Ishikawa (cell line): ENCODE results near the gene KRT1.

Experiments used
- CEBPB ChIP-seq: IDR thresholded peaks from 2 replicates; pipeline ENCODE4 v1.6.1; 2012
- CREB1 ChIP-seq: IDR thresholded peaks from 2 replicates; pipeline ENCODE4 v1.6.1; 2012; ENCODE audit warnings: low read depth
- EGR1 ChIP-seq: IDR thresholded peaks from 2 replicates; pipeline ENCODE4 v1.6.1; 2012
- EP300 ChIP-seq: IDR thresholded peaks from 2 replicates; pipeline ENCODE4 v1.6.1; 2012; ENCODE audit warnings: borderline replicate concordance
- MAX ChIP-seq: IDR thresholded peaks from 2 replicates; pipeline ENCODE4 v1.6.1; 2012
- RAD21 ChIP-seq: IDR thresholded peaks from 2 replicates; pipeline ENCODE4 v1.6.1; 2012; ENCODE audit warnings: low read depth
- TAF1 ChIP-seq: IDR thresholded peaks from 2 replicates; pipeline ENCODE4 v1.6.1; 2012; ENCODE audit warnings: low read depth, mild to moderate bottlenecking
- ZBTB7A ChIP-seq: IDR thresholded peaks from 2 replicates; pipeline ENCODE4 v1.6.1; 2012; ENCODE audit warnings: low read depth
- TF ChIP-seq, protein P1 (sequence below): IDR thresholded peaks from 2 replicates; pipeline ENCODE4 v1.6.1; 2012; ENCODE audit warnings: low read depth, mild to moderate bottlenecking
- TF ChIP-seq, protein P2 (sequence below): IDR thresholded peaks from 2 replicates; pipeline ENCODE4 v1.6.1; 2012

DNA sequence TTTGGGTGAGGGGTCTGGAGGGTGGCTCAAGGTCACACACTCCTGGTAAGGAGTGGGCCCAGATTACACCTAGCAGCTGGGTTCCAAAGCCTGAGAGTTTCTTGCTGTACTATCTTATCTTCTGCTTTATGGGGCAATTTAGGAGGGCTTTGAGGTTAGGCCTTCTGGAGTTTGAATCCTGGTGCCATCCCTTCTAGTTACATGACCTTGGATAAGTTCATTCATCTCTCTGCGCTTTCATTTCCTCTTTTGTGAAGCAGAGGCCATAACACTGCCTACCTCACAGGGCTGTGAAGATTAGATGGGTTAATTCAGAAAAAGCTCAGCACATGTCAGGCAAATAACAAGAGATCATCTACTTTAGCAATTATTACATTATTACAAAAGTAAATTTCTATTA is 30.5 kb upstream of the KRT1 start:
- TF ChIP-seq EP300 = no peak
- no peak for TF ChIP-seq RAD21
- TF ChIP-seq, protein P1, sequence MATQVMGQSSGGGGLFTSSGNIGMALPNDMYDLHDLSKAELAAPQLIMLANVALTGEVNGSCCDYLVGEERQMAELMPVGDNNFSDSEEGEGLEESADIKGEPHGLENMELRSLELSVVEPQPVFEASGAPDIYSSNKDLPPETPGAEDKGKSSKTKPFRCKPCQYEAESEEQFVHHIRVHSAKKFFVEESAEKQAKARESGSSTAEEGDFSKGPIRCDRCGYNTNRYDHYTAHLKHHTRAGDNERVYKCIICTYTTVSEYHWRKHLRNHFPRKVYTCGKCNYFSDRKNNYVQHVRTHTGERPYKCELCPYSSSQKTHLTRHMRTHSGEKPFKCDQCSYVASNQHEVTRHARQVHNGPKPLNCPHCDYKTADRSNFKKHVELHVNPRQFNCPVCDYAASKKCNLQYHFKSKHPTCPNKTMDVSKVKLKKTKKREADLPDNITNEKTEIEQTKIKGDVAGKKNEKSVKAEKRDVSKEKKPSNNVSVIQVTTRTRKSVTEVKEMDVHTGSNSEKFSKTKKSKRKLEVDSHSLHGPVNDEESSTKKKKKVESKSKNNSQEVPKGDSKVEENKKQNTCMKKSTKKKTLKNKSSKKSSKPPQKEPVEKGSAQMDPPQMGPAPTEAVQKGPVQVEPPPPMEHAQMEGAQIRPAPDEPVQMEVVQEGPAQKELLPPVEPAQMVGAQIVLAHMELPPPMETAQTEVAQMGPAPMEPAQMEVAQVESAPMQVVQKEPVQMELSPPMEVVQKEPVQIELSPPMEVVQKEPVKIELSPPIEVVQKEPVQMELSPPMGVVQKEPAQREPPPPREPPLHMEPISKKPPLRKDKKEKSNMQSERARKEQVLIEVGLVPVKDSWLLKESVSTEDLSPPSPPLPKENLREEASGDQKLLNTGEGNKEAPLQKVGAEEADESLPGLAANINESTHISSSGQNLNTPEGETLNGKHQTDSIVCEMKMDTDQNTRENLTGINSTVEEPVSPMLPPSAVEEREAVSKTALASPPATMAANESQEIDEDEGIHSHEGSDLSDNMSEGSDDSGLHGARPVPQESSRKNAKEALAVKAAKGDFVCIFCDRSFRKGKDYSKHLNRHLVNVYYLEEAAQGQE = no peak
- TF ChIP-seq EGR1 = no peak
- no peak for TF ChIP-seq MAX
- TF ChIP-seq CEBPB = no peak
- TF ChIP-seq TAF1 = no peak
- TF ChIP-seq, protein P2, sequence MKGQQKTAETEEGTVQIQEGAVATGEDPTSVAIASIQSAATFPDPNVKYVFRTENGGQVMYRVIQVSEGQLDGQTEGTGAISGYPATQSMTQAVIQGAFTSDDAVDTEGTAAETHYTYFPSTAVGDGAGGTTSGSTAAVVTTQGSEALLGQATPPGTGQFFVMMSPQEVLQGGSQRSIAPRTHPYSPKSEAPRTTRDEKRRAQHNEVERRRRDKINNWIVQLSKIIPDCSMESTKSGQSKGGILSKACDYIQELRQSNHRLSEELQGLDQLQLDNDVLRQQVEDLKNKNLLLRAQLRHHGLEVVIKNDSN = no peak
- TF ChIP-seq CREB1 = no peak
- no peak for TF ChIP-seq ZBTB7A
